ENCODE results near the gene ITGA8.

ITGA8 gene

GRCh38 chr10:15730341-15730740 lies 10.6 kb upstream of the ITGA8 start:
- no peak overlapping the region for H3K4me3 ChIP-seq (replicated peaks; ENCODE audit: low read depth, low read length)
- no peak for TF ChIP-seq CTCF (IDR thresholded peaks at IDR 0.05; ENCODE audit: insufficient read depth, low read length, poor library complexity, severe bottlenecking)
- no peaks in the 10 kb centered on the region; the same call in 1 of the 2 replicates for H3K27me3 ChIP-seq (replicated peaks; ENCODE audit: control insufficient read depth, insufficient read depth, low read length)
- DNase-seq (ENCODE audit: extremely low read depth, insufficient read length) = no peak
- no peaks in the 10 kb centered on the region for H3K36me3 ChIP-seq (ENCODE audit: control insufficient read depth, insufficient read depth, low read length)

GRCh38 chr10:15729890-15730289 lies 10.2 kb upstream of the ITGA8 start:
- Histone ChIP-seq H3K4me3 (replicated peaks; ENCODE audit: low read depth, low read length) (no peak overlapping the region), H3K36me3 (ENCODE audit: control insufficient read depth, insufficient read depth, low read length) (no peaks in the 10 kb centered on the region), H3K27me3 (replicated peaks; ENCODE audit: control insufficient read depth, insufficient read depth, low read length) (no peaks in the 10 kb centered on the region; the same call in 1 of the 2 replicates)
- no peak for DNase-seq (ENCODE audit: extremely low read depth, insufficient read length)
- TF ChIP-seq CTCF (IDR thresholded peaks at IDR 0.05; ENCODE audit: insufficient read depth, low read length, poor library complexity, severe bottlenecking) = no peak

- DNase-seq (ENCODE audit: extremely low read depth, insufficient read length) = no peak
- Histone ChIP-seq H3K36me3 (ENCODE audit: control insufficient read depth, insufficient read depth, low read length) (no peaks in the 10 kb centered on the region), H3K4me3 (replicated peaks; ENCODE audit: low read depth, low read length) (no peak overlapping the region), H3K27me3 (replicated peaks; ENCODE audit: control insufficient read depth, insufficient read depth, low read length) (peaks cover 1% of the 10 kb centered on the region; the same call in 1 of the 2 replicates)
- no peak for TF ChIP-seq CTCF (IDR thresholded peaks at IDR 0.05; ENCODE audit: insufficient read depth, low read length, poor library complexity, severe bottlenecking)
Measured at GRCh38 chr10:15726042-15726441, 6.3 kb upstream of the ITGA8 start.

- DNase-seq (ENCODE audit: extremely low read depth, insufficient read length) = no peak
- no peaks in the 10 kb centered on the region for H3K36me3 ChIP-seq (ENCODE audit: control insufficient read depth, insufficient read depth, low read length)
Measured at GRCh38 chr10:15725603-15726002, 5.9 kb upstream of the ITGA8 start.

GRCh38 chr10:15724683-15725082 lies 5.0 kb upstream of the ITGA8 start:
- TF ChIP-seq CTCF (IDR thresholded peaks at IDR 0.05; ENCODE audit: insufficient read depth, low read length, poor library complexity, severe bottlenecking) = no peak
- Histone ChIP-seq H3K27me3 (replicated peaks; ENCODE audit: control insufficient read depth, insufficient read depth, low read length) (peaks cover 3% of the 10 kb centered on the region; the same call in 1 of the 2 replicates), H3K4me3 (replicated peaks; ENCODE audit: low read depth, low read length) (no peak overlapping the region), H3K36me3 (ENCODE audit: control insufficient read depth, insufficient read depth, low read length) (no peaks in the 10 kb centered on the region)
- DNase-seq (ENCODE audit: extremely low read depth, insufficient read length) = no peak

More at GRCh38 chr10:15725603-15726002, 5.9 kb upstream of the ITGA8 start:
- Histone ChIP-seq H3K27me3 (replicated peaks; ENCODE audit: control insufficient read depth, insufficient read depth, low read length) (peaks cover 1% of the 10 kb centered on the region; the same call in 1 of the 2 replicates), H3K4me3 (replicated peaks; ENCODE audit: low read depth, low read length) (no peak overlapping the region)
- TF ChIP-seq CTCF (IDR thresholded peaks at IDR 0.05; ENCODE audit: insufficient read depth, low read length, poor library complexity, severe bottlenecking) = peak; percentile 58

GRCh38 chr10:15723803-15724202 lies 4.1 kb upstream of the ITGA8 start:
- TF ChIP-seq CTCF (IDR thresholded peaks at IDR 0.05; ENCODE audit: insufficient read depth, low read length, poor library complexity, severe bottlenecking) = no peak
- Histone ChIP-seq H3K36me3 (ENCODE audit: control insufficient read depth, insufficient read depth, low read length) (no peaks in the 10 kb centered on the region), H3K4me3 (replicated peaks; ENCODE audit: low read depth, low read length) (no peak overlapping the region), H3K27me3 (replicated peaks; ENCODE audit: control insufficient read depth, insufficient read depth, low read length) (peaks cover 3% of the 10 kb centered on the region; the same call in 1 of the 2 replicates)
- no peak for DNase-seq (ENCODE audit: extremely low read depth, insufficient read length)

Measured in GM06990 (cell line).